HAP-1 (cell line): Measurements from ENCODE around the gene FOXA3.

Source experiments
- DNase-seq, 2 experiments: peaks; one replicate each; pipeline ENCODE4 v3.0.0-alpha.2; 2016 to 2020; ENCODE audit warnings: low spot score in 2 of 2
- H3K27me3 ChIP-seq: fragments of 250-450 bp; sonication (Bioruptor Pico); 2 replicates; pipeline ENCODE4 v1.5.1; 2020; ENCODE audit warnings: low read depth, mild to moderate bottlenecking, moderate library complexity
- H3K36me3 ChIP-seq: fragments of 250-450 bp; sonication (Bioruptor Pico); replicated peaks from 2 replicates; pipeline ENCODE4 v1.5.1; 2020; ENCODE audit warnings: mild to moderate bottlenecking
- H3K4me1 ChIP-seq: fragments of 250-450 bp; sonication (Bioruptor Pico); 2 replicates; pipeline ENCODE4 v1.5.1; 2020; ENCODE audit warnings: mild to moderate bottlenecking
- H3K4me3 ChIP-seq: fragments of 250-450 bp; sonication (Bioruptor Pico); 2 replicates; pipeline ENCODE4 v1.5.1; 2020; ENCODE audit warnings: mild to moderate bottlenecking, moderate library complexity
- H3K9me3 ChIP-seq: fragments of 250-450 bp; sonication (Bioruptor Pico); 2 replicates; pipeline ENCODE4 v1.5.1; 2020; ENCODE audit warnings: mild to moderate bottlenecking, moderate library complexity
- in situ Hi-C: fragments of 300-500 bp; cut with MboI; formaldehyde crosslinking; loops from 3 replicates; pipeline ENCODE4 v1.14.3; 2020; ENCODE audit warnings: low sequenced_read_pairs, inconsistent platforms, mixed read lengths

FOXA3 gene

GRCh38 chr19:45824041-45824471 lies 40.1 kb upstream of the FOXA3 start:
- in situ Hi-C loops, result no loop called here
- peaks cover 77% of the 10 kb centered on the region for H3K36me3 ChIP-seq
- H3K4me1 ChIP-seq, result no peaks in the 10 kb centered on the region

GRCh38 chr19:45824531-45825262 lies 39.4 kb upstream of the FOXA3 start:
- Histone ChIP-seq H3K27me3 (no peaks in the 10 kb centered on the region), H3K4me1 (no peaks in the 10 kb centered on the region), H3K4me3 (no peak overlapping the region), H3K36me3 (peaks cover 82% of the 10 kb centered on the region), H3K9me3 (no peaks in the 10 kb centered on the region)
- DNase-seq, result no peak
- in situ Hi-C loops, result no loop called here

More at GRCh38 chr19:45824041-45824471, 40.1 kb upstream of the FOXA3 start:
- Histone ChIP-seq H3K4me3 (no peak overlapping the region), H3K9me3 (no peaks in the 10 kb centered on the region), H3K27me3 (no peaks in the 10 kb centered on the region)
- no peak for DNase-seq

- in situ Hi-C loops, result no loop called here
- Histone ChIP-seq H3K4me3 (no peak overlapping the region), H3K4me1 (no peaks in the 10 kb centered on the region), H3K9me3 (no peaks in the 10 kb centered on the region), H3K27me3 (no peaks in the 10 kb centered on the region), H3K36me3 (peaks cover 81% of the 10 kb centered on the region)
- DNase-seq, result no peak
Measured at GRCh38 chr19:45825263-45825605, 38.9 kb upstream of the FOXA3 start.

- H3K36me3 ChIP-seq, result peaks cover 84% of the 10 kb centered on the region
- H3K9me3 ChIP-seq, result no peaks in the 10 kb centered on the region
- H3K4me3 ChIP-seq, result no peak overlapping the region
- H3K27me3 ChIP-seq, result no peaks in the 10 kb centered on the region
- in situ Hi-C loops, result no loop called here
- no peaks in the 10 kb centered on the region for H3K4me1 ChIP-seq
- no peak for DNase-seq
Measured at GRCh38 chr19:45825917-45826893, 37.9 kb upstream of the FOXA3 start.

- Histone ChIP-seq H3K9me3 (no peaks in the 10 kb centered on the region), H3K27me3 (no peaks in the 10 kb centered on the region), H3K4me1 (no peaks in the 10 kb centered on the region), H3K36me3 (peaks cover 91% of the 10 kb centered on the region), H3K4me3 (no peak overlapping the region)
- in situ Hi-C loops, result no loop called here
- no peak for DNase-seq
Measured at GRCh38 chr19:45826934-45827333, 37.2 kb upstream of the FOXA3 start.

- no peaks in the 10 kb centered on the region for H3K27me3 ChIP-seq
- in situ Hi-C loops, result no loop called here
- DNase-seq, result no peak
- H3K9me3 ChIP-seq, result no peaks in the 10 kb centered on the region
- H3K4me3 ChIP-seq, result no peak overlapping the region
- no peaks in the 10 kb centered on the region for H3K4me1 ChIP-seq
- peaks cover 94% of the 10 kb centered on the region for H3K36me3 ChIP-seq
Measured at GRCh38 chr19:45827459-45828093, 36.5 kb upstream of the FOXA3 start.

GRCh38 chr19:45828523-45828922 lies 35.6 kb upstream of the FOXA3 start:
- DNase-seq, result no peak
- Histone ChIP-seq H3K9me3 (no peaks in the 10 kb centered on the region), H3K4me3 (no peak overlapping the region), H3K4me1 (no peaks in the 10 kb centered on the region), H3K27me3 (no peaks in the 10 kb centered on the region), H3K36me3 (peaks cover 91% of the 10 kb centered on the region)
- in situ Hi-C loops, result no loop called here

GRCh38 chr19:45828945-45829344 lies 35.2 kb upstream of the FOXA3 start:
- H3K4me1 ChIP-seq, result no peaks in the 10 kb centered on the region
- H3K9me3 ChIP-seq, result no peaks in the 10 kb centered on the region
- no peaks in the 10 kb centered on the region for H3K27me3 ChIP-seq
- peaks cover 93% of the 10 kb centered on the region for H3K36me3 ChIP-seq
- in situ Hi-C loops, result no loop called here
- H3K4me3 ChIP-seq, result no peak overlapping the region
- no peak for DNase-seq

GRCh38 chr19:45834970-45835369 lies 29.2 kb upstream of the FOXA3 start:
- no peaks in the 10 kb centered on the region for H3K9me3 ChIP-seq
- DNase-seq, result no peak
- peaks cover 88% of the 10 kb centered on the region for H3K36me3 ChIP-seq
- H3K27me3 ChIP-seq, result no peaks in the 10 kb centered on the region
- H3K4me3 ChIP-seq, result no peak overlapping the region
- H3K4me1 ChIP-seq, result no peaks in the 10 kb centered on the region
- in situ Hi-C loops, result no loop called here

- H3K36me3 ChIP-seq, result peaks cover 75% of the 10 kb centered on the region
- in situ Hi-C loops, result no loop called here
- no peaks in the 10 kb centered on the region for H3K27me3 ChIP-seq
- no peak for DNase-seq
- no peaks in the 10 kb centered on the region for H3K9me3 ChIP-seq
- H3K4me1 ChIP-seq, result no peaks in the 10 kb centered on the region
- H3K4me3 ChIP-seq, result no peak overlapping the region
Measured at GRCh38 chr19:45842198-45842597, 21.9 kb upstream of the FOXA3 start.

- in situ Hi-C loops, result no loop called here
- DNase-seq, result no peak
- H3K9me3 ChIP-seq, result no peaks in the 10 kb centered on the region
- H3K4me3 ChIP-seq, result no peak overlapping the region
- no peaks in the 10 kb centered on the region for H3K4me1 ChIP-seq
- H3K36me3 ChIP-seq, result peaks cover 96% of the 10 kb centered on the region
- no peaks in the 10 kb centered on the region for H3K27me3 ChIP-seq
Measured at GRCh38 chr19:45847663-45848062, 16.5 kb upstream of the FOXA3 start.

GRCh38 chr19:45848922-45849321 lies 15.2 kb upstream of the FOXA3 start:
- in situ Hi-C loops, result no loop called here
- Histone ChIP-seq H3K4me3 (no peak overlapping the region), H3K9me3 (no peaks in the 10 kb centered on the region), H3K36me3 (peaks cover 94% of the 10 kb centered on the region), H3K4me1 (no peaks in the 10 kb centered on the region), H3K27me3 (no peaks in the 10 kb centered on the region)
- no peak for DNase-seq

- no peaks in the 10 kb centered on the region for H3K27me3 ChIP-seq
- no peak for DNase-seq
- peaks cover 70% of the 10 kb centered on the region for H3K36me3 ChIP-seq
- in situ Hi-C loops, result no loop called here
- no peak overlapping the region for H3K4me3 ChIP-seq
- no peaks in the 10 kb centered on the region for H3K4me1 ChIP-seq
- H3K9me3 ChIP-seq, result no peaks in the 10 kb centered on the region
Measured at GRCh38 chr19:45852145-45852750, 11.9 kb upstream of the FOXA3 start.
